Kidney (tissue), 14 donors: Measurements from ENCODE around the gene ERFE. TPM values are rescaled to one million over a fixed set of nuclear protein-coding genes. Genes with fewer than 3 reads are reported as not detected.
A peak's percentile ranks its signal among the peaks of the same experiment; 100 is the strongest.

ENCODE experiments used
- DNase-seq, 5 donors: peaks; one replicate each; pipeline ENCODE4 v3.0.0-alpha.2; 2013 to 2020
- FAIRE-seq: peaks from 2 replicates; lab custom pipeline; 2012; peaks lifted over from hg19 to GRCh38; lab: Jason Lieb, UNC
- H3K27ac ChIP-seq, 2 donors: one replicate each; pipeline ENCODE4 v1.7.0; 2013; ENCODE audit warnings: low read depth in 2 of 2, low read length in 2 of 2, inconsistent platforms in 1 of 2
- H3K27me3 ChIP-seq: one replicate; pipeline ENCODE4 v1.7.1; 2013; ENCODE audit warnings: low read length, inconsistent platforms; ENCODE audit not compliant: control insufficient read depth, insufficient read depth
- H3K36me3 ChIP-seq, 3 donors: one replicate each; pipeline versions ENCODE4 v1.7.0 to v1.7.1; 2013; ENCODE audit warnings: low read length in 3 of 3, control low read depth in 1 of 3, inconsistent platforms in 1 of 3; ENCODE audit not compliant: insufficient read depth in 3 of 3, control insufficient read depth in 2 of 3
- H3K4me1 ChIP-seq, 3 donors: one replicate each; pipeline versions ENCODE4 v1.7.0 to v1.7.1; 2013; ENCODE audit warnings: low read length in 3 of 3, inconsistent platforms in 1 of 3, low read depth in 1 of 3; ENCODE audit not compliant: control insufficient read depth in 2 of 3, insufficient read depth in 2 of 3
- H3K4me3 ChIP-seq, 3 donors: one replicate each; pipeline versions ENCODE4 v1.7.0 to v1.8.1; 2013; ENCODE audit warnings: low read length in 3 of 3, control low read depth in 1 of 3, inconsistent platforms in 1 of 3
- H3K9ac ChIP-seq, 3 donors: one replicate each; pipeline versions ENCODE4 v1.7.0 to v1.7.1; 2013; ENCODE audit warnings: low read length in 3 of 3, control low read depth in 1 of 3, inconsistent platforms in 1 of 3
- H3K9me3 ChIP-seq, 3 donors: one replicate each; pipeline versions ENCODE4 v1.7.0 to v1.7.1; 2013; ENCODE audit warnings: low read length in 3 of 3, control low read depth in 1 of 3, inconsistent platforms in 1 of 3; ENCODE audit not compliant: control insufficient read depth in 2 of 3, insufficient read depth in 1 of 3
- CTCF ChIP-seq: IDR thresholded peaks from 3 replicates; pipeline ENCODE4 v1.5.1; 2012; ENCODE audit warnings: mild to moderate bottlenecking, moderate library complexity, borderline replicate concordance; ENCODE audit not compliant: insufficient read depth; ENCODE audit errors: extremely low read depth
- intact Hi-C: fragments of 100-400 bp; cut with DNase I; formaldehyde crosslinking; loops from one replicate; pipeline ENCODE4 v1.11.1; 2022
- polyA plus RNA-seq: library from polyadenylated mRNA; stranded (reverse); fragments of 350-450 nt; fragmentation: Illumina TruSeq; extraction: RNeasy Lipid Tissue Mini Kit (QIAGEN cat#74804); gene quantifications from one replicate; pipeline ENCODE4 v1.2.3, GENCODE V29; 2014; ENCODE audit warnings: low read depth, low replicate concordance; ENCODE audit not compliant: insufficient read depth
- total RNA-seq: library from RNA; stranded (reverse); fragmentation: NEBNext Ultra II Directional; extraction: Animal tissue kit (Norgen Biotek cat#: 25700); gene quantifications from one replicate; pipeline ENCODE4 v1.2.1, GENCODE V29; 2021
- donor health status: control.
- donor health status: control.
- donor health status: control.
- donor health status: control.
- donor health status: control.
- donor health status: DM: yes; HTN: yes; CAD: no.
- donor health status: Normal renal cell carcinoma (clear cell type).

Gene ERFE
- total and polyA plus RNA-seq, 2 donors from 2014 or later: 1.6 to 61.4 TPM

GRCh38 chr2:238117199-238118154 lies 41.3 kb upstream of the ERFE start:
- no peak for TF ChIP-seq CTCF
- Histone ChIP-seq H3K9ac (no peak overlapping the region), H3K36me3 (no peaks in the 10 kb centered on the region), H3K9me3 (peaks cover 0 to 3% (median 0%) of the 10 kb centered on the region in 3 donors), H3K27ac (no peak overlapping the region), H3K4me3 (no peak overlapping the region), H3K4me1 (no peaks in the 10 kb centered on the region), H3K27me3 (no peaks in the 10 kb centered on the region)
- intact Hi-C loops: no loop called here
- peak in 2 of 5 donors; percentile 6 to 59 for DNase-seq
- no peak for FAIRE-seq

GRCh38 chr2:238119756-238120462 lies 38.9 kb upstream of the ERFE start:
- no peak overlapping the region for H3K4me3 ChIP-seq
- no peaks in the 10 kb centered on the region for H3K36me3 ChIP-seq
- intact Hi-C loops: no loop called here
- H3K9me3 ChIP-seq: no peaks in the 10 kb centered on the region
- H3K4me1 ChIP-seq: no peaks in the 10 kb centered on the region
- H3K27ac ChIP-seq: no peak overlapping the region
- DNase-seq: peak in 2 of 5 donors; percentile 49 to 50
- FAIRE-seq: no peak
- TF ChIP-seq CTCF: no peak
- no peaks in the 10 kb centered on the region for H3K27me3 ChIP-seq
- H3K9ac ChIP-seq: no peak overlapping the region

- no peaks in the 10 kb centered on the region for H3K27me3 ChIP-seq
- DNase-seq: peak; percentile 59 to 92 (median 89)
- no peak overlapping the region for H3K9ac ChIP-seq
- no peaks in the 10 kb centered on the region for H3K9me3 ChIP-seq
- no peak for FAIRE-seq
- H3K27ac ChIP-seq: no peak overlapping the region
- H3K4me1 ChIP-seq: no peaks in the 10 kb centered on the region
- no peak for TF ChIP-seq CTCF
- no peaks in the 10 kb centered on the region for H3K36me3 ChIP-seq
- H3K4me3 ChIP-seq: no peak overlapping the region
- intact Hi-C loops: no loop called here
Observed at GRCh38 chr2:238120463-238121298, 38.1 kb upstream of the ERFE start.
